Gastrocnemius medialis (tissue), 4 donors: ENCODE results near the gene CMTM3.

ENCODE experiments used
- CTCF ChIP-seq, 5 experiments: fragments of 450-650 bp in 3 of 5; fragments of 200-600 bp in 2 of 5; sonication (generic) in 2 of 5; IDR thresholded peaks in 4 of 5; conservative IDR thresholded peaks in 1 of 5; 1 replicate in 4 of 5; 2 replicates in 1 of 5; pipeline ENCODE4 v1.5.1; 2016 to 2019; ENCODE audit warnings: antibody characterized with exemption in 5 of 5, mild to moderate bottlenecking in 3 of 5, moderate library complexity in 3 of 5
- POLR2A ChIP-seq, 2 donors: fragments of 450-650 bp; IDR thresholded peaks; one replicate each; pipeline ENCODE4 v1.6.1; 2017; ENCODE audit warnings: antibody characterized with exemption in 2 of 2, mild to moderate bottlenecking in 2 of 2, moderate library complexity in 2 of 2

GRCh38 chr16:66575060-66575459 is 29.4 kb upstream of the CMTM3 start:
- TF ChIP-seq POLR2A (IDR thresholded peaks at IDR 0.05) (no peak), CTCF (IDR thresholded peaks at IDR 0.05 in 4 of 5, conservative IDR thresholded peaks at IDR 0.05 in 1 of 5) (no peak)
